GM18517 (cell line): ENCODE results near the gene UVSSA.
"Not testable (repeated sequence)": the region's sequence is repeated elsewhere in the genome, so short reads cannot be mapped to it uniquely, and the experiment has no call there.

Source experiments
- ATAC-seq: cut with Tn5 transposase; IDR thresholded peaks from one replicate; pipeline ENCODE4 v1.9.1; 2021; ENCODE audit warnings: mild to moderate bottlenecking, moderate library complexity; ENCODE audit not compliant: unreplicated experiment

UVSSA gene

DNA sequence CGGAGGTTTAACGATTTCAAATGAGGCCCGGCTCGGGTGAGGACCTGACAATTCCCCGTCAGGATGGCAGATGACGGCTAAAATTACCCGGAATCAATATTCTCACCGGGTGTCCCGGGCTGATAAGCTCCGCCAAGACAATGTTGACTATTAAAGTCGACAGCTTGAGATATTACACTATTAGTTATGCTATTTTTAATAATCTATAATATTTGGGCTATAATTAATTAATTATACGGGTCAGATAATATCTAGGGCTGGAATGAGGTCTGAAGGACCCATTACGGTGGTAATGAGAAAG lies 68.6 kb downstream of the UVSSA start:
- ATAC-seq = no peak

- ATAC-seq = no peak
Observed at GRCh38 chr4:1416051-1416947, 69.3 kb downstream of the UVSSA start.

- ATAC-seq = no peak
Observed at GRCh38 chr4:1416948-1417260, 69.9 kb downstream of the UVSSA start.

- no peak for ATAC-seq
Observed at GRCh38 chr4:1417522-1418390, 70.7 kb downstream of the UVSSA start.

DNA sequence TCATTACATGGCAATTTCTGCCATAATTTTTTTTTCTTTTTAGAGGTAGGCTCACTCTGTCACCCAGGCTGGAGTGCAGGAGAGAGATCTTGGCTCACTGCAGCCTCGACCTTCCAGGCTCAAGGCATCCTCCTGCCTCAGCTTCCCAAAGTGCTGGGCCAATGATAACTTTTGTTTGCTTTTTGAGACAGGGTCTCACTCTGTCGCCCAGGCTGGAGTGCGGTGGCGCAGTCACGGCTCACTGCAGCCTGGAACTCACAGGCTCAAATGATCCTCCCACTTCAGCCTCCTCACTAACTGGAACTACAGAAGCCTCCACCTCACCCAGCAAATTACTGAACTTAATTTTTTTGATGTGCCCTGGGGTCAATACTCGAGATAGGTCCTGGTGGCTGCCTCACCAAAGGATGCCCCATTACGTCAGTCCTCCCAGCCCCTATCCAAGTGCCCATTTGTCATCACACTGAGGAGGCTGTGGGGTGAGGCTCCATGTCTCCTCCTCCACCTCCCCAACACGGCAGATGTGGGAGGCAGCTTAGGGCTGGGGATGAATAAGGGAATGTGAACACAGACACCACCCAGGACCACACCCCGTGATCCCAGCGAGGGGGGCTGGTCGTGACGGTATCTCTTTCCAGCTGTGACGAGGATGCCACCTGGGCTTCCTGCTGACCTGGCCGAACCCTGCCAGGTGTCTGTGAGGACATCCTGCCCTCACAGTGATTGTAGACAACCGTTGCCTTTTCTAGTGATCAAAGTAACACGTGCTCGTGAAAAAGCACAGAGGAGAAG lies 71.7 kb downstream of the UVSSA start:
- ATAC-seq = no peak

DNA sequence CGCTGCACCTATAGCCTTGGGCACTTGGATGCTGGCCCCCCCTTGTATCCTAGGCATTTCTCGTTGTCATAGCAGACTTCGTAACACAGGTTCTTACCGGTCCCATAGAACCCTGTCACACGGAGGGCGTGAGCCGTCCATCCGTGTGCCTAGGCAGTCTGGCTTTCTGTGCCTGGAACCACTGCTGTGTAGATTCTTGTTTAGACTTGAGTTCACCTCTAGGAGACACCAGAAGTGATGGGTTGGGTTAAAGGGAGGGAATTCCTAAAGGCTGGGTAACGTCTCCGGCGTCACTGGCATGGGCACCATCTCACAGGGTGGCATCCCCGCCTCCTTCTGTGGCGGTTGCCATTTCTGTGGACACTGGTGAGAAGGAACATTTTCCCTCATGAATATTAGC lies 72.7 kb downstream of the UVSSA start:
- ATAC-seq = no peak

GRCh38 chr4:1421657-1422056 lies 74.6 kb downstream of the UVSSA start:
- ATAC-seq = no peak

GRCh38 chr4:1427010-1427409 lies 80.0 kb downstream of the UVSSA start:
- ATAC-seq = no peak

- not testable (repeated sequence) for ATAC-seq
Observed at GRCh38 chr4:1443688-1444172, 96.7 kb downstream of the UVSSA start.
